Sigmoid colon (tissue), 4 donors: ENCODE data around the gene ZNF474.

Experiments used
- CTCF ChIP-seq, 4 experiments: fragments of 450-650 bp in 3 of 4; fragments of 200-600 bp in 1 of 4; IDR thresholded peaks; one replicate each; pipeline ENCODE4 v1.5.1; 2016 to 2019; ENCODE audit warnings: antibody characterized with exemption in 4 of 4, mild to moderate bottlenecking in 3 of 4, moderate library complexity in 2 of 4
- EP300 ChIP-seq, 4 donors: sonication (generic); formaldehyde crosslinking; IDR thresholded peaks; one replicate each; pipeline ENCODE4 v1.6.1; 2017; ENCODE audit warnings: antibody characterized with exemption in 4 of 4
- POLR2A ChIP-seq, 2 donors: fragments of 450-650 bp; IDR thresholded peaks; one replicate each; pipeline ENCODE4 v1.6.1; 2016; ENCODE audit warnings: antibody characterized with exemption in 2 of 2, mild to moderate bottlenecking in 2 of 2, moderate library complexity in 2 of 2
- POLR2AphosphoS5 ChIP-seq, 4 donors: sonication (generic); formaldehyde crosslinking; IDR thresholded peaks; one replicate each; pipeline ENCODE4 v1.6.1; 2017; ENCODE audit warnings: antibody characterized with exemption in 4 of 4

GRCh38 chr5:122089096-122090013, 40.0 kb upstream of the ZNF474 start:
- no peak for TF ChIP-seq CTCF (IDR thresholded peaks at IDR 0.05)
- no peak for TF ChIP-seq POLR2A (IDR thresholded peaks at IDR 0.05)
- TF ChIP-seq EP300 (IDR thresholded peaks at IDR 0.05): no peak
- TF ChIP-seq POLR2AphosphoS5 (IDR thresholded peaks at IDR 0.05): no peak
